HG03354 (cell line): ENCODE results near the gene CLEC4E.
"Not testable (repeated sequence)": the region's sequence is repeated elsewhere in the genome, so short reads cannot be mapped to it uniquely, and the experiment has no call there.

Experiments
- ATAC-seq: cut with Tn5 transposase; IDR thresholded peaks from one replicate; pipeline ENCODE4 v1.9.1; 2021; ENCODE audit warnings: mild to moderate bottlenecking; ENCODE audit not compliant: unreplicated experiment, poor library complexity, severe bottlenecking

CLEC4E gene, protein sequence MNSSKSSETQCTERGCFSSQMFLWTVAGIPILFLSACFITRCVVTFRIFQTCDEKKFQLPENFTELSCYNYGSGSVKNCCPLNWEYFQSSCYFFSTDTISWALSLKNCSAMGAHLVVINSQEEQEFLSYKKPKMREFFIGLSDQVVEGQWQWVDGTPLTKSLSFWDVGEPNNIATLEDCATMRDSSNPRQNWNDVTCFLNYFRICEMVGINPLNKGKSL

DNA sequence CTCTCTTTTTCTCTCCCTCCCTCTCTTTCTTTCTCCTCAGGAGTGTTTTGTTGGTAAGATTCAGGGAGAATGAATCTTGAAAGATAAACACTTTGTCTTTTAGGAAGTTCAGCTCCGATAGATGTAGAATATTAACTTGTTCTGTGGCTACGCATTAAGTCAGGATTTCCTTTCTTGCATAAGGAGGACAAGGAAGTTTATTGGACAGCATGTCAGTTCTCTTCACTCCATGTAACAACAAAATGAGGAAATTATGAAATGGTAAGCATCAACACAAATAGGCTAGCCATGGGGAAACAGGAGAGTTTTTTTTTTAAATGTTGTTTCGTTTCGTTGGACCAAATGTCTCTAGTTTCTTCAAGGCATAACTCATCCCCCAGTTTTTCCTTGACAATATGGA, at the start of gene CLEC4E:
Gene CLEC4E, minus strand, starts transcription at position 75 of the 400 bp plus-strand sequence. CDS start 108 bp downstream, outside the sequence.
- not testable (repeated sequence) for ATAC-seq

DNA sequence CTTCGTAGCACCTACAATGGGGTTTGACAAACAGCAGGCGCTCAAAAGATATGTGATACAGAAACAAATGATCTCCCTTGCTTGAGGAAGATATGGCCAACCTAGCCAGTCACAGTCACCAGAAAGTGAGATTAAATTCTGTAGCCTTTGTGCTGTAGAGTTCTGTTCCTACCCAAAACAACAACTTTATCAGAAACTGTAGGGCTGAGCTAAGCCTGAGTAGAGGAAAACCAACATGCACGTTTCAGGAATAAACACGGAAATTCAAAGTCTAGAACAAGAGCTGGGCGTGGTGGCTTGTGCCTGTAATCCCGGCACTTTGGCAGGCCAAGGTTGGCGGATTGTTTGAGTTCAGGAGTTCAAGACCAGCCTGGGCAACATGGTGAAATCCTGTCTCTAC, 49.0 kb upstream of the CLEC4E start:
- no peak for ATAC-seq

DNA sequence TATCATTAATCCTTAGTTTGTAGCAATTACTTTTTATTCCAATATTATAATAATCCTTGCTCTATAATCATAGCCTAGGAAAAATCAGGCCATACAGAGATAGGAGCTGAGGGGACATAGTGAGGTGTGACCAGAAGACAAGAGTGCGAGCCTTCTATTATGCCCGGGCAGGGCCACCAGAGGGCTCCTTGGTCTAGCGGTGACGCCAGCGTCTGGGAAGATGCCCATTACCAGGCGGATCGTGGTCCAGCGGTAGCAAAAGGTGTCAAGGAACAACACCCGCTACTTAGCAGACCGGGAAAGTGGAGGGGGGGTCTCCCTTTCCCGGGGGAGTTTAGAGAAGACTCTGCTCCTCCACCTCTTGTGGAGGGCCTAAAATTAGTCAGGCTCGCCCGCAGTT, 43.8 kb upstream of the CLEC4E start:
- ATAC-seq, result not testable (repeated sequence)

DNA sequence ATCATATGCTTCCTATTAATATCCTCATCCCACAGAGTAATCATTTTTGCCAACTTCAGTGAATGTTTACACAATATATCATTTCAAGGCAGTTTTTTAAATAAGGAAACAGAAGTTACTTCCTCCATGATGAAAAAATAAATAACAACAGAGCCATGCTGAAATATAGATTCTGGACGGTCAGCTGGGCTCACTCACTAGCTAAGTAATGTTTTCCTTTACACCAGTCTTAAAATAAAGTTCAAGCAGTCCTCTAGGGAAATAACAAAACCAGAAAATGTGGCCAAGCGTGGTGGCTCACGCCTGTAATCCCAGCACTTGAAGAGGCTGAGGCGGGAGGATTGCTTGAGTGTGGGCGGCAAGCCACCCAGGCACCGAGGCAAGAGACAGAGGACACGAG, 43.3 kb upstream of the CLEC4E start:
- no peak for ATAC-seq

DNA sequence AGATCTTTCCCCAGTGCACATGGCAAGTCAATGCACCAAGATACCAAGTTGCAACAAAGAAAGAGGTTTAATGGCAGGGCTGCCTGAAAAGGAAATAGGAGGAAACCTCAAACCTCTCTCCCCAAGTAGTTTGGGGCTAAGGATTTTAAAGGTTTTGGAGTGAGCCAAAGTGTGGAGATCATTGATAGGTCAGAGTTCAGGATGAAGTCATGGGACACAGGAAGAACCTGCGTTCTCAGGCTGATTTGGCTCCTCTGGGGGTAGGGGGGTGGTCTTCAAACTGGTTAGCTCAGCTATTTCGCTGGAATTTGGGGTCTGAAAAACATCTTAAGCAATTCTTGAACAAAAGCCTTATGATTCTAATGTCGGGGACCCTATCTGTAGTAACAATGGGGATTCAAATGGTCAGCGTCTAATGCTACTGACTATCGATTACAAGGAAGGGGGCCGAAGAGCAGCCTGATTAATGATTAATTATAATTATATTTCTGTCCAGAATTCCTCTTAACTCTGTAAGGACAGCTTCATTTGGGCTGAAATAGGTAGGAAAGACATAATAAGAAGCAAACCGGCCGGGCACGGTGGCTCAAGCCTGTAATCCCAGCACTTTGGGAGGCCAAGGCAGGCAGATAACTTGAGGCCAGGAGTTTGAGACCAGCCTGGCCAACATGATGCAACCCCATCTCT, 40.5 kb upstream of the CLEC4E start:
- ATAC-seq, result no peak

DNA sequence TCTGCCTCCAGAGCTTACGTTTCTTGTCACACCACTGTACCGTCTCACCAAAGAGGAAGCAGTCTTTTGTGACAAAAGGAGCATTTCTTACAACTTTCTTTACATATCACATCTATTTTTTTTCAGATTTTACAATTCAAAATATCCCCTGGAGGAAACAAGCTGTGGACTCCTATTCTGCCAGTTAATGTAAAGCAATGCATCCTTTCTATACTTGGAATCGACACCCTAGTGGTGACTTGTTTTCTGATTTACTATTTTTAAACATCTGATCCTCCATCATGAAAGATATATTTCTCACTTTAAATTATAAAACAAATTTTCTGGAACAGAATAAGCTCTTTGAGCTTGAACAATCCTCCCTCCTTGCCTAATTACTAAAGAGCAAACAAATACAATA, 37.2 kb upstream of the CLEC4E start:
- ATAC-seq, result no peak

DNA sequence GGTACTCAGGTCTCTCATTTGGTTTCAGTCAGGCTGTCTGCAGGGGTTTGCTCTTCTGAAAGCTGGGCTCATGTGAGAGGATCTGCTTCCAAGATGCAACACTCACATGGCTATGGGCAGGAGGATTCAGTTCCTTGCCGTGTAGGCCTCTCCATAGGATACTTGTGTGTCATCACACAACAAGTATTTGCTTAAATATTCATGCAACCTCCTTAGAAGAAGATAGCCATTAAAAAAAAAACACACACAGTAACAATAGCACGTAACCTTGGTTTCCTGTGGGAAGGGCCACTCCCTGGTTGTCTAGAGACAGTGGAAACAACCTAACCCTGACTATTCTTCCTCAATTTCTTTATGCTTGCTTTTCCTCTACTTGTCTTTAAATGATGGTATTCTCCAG, 31.8 kb upstream of the CLEC4E start:
- no peak for ATAC-seq

DNA sequence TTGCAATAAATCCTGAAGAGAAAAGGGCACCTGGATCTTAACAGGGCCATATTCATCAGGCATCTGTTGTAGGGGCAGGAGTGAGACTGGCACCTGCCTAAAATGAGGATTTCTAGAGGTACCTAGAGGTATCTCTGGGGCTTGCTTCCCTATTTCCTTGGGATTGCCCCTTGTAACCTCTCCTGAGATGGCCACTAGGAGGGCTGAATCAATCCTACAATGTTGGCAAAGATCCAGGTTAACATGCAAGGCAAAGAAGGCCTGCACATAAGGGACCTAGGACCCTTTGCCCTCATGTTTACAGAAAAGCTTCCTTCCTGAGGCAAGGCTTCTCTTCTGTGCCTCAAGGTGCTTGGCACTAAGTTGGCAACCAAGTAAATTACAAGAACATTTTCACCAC, 25.8 kb upstream of the CLEC4E start:
- no peak for ATAC-seq

DNA sequence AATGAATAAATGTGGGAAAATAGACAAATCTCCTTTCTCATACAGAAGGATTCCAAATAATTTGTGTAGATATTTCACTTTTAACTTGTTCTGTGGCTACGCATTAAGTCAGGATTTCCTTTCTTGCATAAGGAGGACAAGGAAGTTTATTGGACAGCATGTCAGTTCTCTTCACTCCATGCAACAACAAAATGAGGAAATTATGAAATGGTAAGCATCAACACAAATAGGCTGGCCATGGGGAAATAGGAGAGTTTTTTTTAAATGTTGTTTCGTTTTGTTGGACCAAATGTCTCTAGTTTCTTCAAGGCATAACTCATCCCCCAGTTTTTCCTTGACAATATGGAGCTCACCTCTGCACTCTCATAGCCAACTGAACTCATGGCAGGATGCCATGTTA, 25.3 kb upstream of the CLEC4E start:
- not testable (repeated sequence) for ATAC-seq

DNA sequence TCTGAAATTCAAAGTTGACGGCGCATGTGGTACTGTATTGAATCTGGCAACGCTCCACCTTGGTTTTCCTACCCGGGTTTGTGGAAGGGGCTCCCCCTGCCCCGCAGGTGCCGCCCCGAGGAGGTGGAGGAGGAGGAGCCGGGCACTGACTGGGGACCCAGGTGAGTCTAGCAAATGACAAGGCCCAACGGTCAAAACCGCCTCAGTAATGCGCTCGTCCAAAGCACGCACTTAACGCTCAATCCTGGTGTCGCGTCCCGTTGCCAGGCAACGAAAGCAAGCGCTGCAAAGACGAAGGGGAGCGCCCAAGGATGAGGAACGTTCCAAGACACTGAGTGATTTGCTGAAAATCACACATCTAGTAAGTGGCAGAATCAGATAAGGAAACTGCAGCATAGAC, 24.0 kb upstream of the CLEC4E start:
- no peak for ATAC-seq

DNA sequence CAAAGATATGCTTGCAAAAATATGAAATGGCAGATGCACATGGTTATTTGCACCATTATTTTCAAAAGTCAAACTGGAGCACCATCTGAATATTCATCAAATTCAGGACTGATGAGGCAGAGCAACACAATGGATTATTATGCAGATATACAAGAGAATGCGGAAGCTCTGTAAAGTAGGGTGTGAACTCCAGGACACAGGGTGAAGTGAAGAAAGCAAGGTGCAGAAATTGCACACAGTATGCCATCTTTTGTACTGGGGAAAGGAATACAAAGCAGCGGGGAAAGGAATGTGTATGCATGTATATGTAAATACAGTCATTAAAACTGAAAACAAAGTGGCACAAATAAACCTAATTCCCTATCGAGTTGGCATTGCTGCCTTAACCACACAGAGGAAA, 22.7 kb upstream of the CLEC4E start:
- ATAC-seq, result no peak

DNA sequence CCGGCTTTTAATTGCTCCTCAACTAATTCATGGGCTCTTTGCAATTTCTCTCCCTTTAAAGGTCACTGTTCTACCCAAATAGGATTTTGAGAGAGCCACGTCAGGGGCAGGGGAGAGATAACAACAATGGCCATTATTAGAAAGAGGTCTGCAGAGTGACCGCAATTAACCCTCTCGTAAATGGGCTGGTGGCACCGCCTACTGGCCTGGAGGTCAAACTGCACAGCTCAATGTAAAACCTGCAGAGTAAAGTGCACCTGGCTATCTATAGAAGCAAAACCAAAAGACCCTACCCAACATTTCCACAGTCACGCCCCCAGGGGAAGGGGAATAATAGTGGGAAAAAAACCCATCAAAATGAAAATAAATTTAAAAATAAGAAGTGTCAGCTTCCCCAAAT, 21.6 kb upstream of the CLEC4E start:
- ATAC-seq, result no peak

DNA sequence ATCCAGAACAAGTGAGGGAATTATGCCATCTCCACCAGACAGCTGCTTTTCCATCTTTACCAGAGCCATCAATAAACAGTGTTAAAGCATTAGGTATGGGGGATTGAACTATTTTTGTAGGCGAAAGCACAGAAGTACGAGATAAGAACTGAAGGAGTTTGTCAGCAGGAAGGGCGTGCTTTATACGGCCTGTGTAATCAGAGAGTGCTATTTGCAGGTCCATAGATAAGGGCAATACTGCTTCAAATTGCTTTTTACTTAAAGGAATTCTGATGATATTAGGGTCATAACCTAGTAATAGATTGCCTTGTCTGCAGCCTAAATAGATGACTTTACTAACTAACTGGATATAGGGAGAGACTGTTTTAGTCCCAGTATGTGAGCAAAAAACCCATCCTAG, 20.3 kb upstream of the CLEC4E start:
- no peak for ATAC-seq

DNA sequence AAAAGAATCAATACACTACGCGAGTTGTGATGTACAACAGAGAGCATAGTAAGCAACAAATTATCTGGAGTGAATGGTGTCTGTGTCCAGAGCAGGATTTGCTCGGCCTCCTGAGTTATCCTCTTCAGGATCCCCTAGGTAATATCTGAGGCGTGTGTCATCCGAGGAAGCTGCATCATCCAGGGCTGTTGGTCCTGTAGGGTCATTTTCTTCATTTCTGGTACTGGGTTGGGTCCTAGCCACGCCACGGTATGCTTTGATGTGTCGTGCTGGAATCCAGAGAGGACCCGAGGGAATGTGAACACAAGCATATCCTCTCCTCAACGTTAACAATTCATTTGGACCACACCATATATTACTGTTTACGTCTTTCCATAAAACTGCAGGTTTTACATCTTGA, 19.0 kb upstream of the CLEC4E start:
- no peak for ATAC-seq

DNA sequence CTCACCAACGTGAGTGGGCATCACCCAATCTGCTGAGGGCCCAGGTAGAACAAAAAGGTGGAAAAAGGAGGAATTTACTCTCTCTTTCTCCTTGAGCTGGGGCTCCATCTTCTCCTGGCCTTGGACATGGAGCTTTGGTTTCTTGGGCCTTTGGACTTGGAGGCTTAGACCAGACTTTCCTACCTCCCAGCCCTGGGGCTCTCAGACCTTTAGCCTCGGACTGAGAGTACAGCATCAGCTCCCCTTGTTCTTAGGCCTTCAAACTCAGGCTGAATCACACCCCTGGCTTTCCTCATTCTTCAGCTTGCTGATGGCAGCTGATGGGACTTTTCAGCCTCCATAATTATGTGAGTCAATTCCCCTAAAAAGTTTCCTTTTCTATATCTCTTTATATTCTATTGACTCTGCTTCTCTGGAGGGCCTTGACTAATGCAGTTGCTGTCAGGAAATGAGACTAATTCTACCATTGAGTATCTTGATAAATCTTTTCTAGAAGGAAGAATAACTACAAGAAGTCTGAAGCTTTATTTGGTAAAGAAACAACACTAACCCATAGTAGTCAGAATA, 15.9 kb upstream of the CLEC4E start:
- ATAC-seq, result no peak

DNA sequence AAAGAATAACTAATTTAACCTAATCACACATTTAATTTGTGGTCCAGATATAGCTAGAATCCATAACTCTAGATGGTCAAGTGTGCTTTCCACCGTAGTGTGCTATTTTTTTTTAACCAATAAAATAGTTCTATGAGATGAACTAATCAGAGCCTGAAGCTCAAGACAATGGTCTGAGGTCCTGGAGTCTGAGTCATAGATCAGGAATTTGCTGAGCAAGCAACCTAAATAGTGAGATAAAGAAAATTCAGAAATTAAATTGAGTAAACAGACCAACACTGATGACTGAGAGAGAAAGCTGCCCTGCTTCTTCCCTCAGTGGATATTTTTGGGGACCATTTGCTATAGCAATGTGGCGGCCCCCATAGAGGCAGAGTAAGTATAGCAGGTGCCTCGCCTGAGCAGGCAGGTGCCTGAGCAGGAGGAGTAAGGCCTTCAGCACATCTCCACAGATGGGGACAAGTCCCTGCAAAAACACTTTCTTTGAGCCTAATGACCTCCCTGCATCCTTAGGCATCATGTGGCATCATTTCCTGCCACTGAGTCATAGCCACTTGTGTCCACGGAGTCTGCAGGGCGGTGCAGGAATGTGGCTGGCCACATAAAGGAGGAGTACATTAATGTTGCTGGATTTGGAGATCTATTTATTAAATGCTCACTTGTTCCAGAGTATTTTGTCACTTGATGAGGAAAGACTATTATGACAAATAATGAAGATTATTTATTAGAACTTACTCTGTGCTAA, 13.9 kb upstream of the CLEC4E start:
- no peak for ATAC-seq

DNA sequence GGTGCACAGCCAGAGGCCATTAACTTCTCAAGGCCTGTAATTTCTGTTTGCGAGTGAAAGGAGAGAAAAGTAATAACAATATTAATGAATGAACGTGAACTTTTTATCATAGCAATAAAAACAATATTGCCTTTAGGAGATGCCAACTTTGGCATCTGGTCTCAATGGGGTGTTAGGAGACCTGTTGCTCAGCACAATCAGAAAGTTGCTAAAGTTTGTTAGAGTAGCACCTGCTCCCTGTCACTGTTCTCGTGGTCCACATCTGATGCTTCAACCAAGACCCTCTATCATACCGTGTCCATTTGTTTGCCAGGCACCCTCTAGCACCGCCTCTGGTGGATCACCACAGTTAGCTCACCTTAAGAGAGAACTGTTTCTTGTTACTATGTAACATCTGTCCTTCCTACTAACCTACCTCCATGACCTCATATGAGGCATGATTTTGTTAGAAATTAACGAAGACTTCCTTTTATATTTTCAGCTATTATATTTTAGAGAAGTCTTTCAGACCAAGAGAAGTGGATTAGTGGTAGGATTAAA, 12.5 kb upstream of the CLEC4E start:
- no peak for ATAC-seq

DNA sequence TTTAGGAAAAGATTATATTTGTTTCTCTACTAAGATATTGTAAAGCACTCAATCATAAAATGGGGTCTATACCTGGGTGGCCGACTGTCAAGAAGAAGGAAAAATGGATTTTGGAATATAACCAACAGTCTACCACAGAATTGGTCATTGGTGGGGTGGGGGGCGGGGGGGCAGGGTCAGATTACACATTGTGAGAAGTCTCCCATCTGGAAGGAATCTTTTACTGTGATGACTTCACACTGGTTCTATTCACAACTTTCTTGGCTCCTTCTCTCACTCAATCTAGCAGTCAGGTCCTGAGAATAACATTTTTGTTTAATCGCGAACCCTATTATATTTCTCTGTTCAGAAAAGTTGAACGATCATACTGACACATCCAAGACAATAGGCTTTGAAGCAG, 8.7 kb upstream of the CLEC4E start:
- no peak for ATAC-seq

DNA sequence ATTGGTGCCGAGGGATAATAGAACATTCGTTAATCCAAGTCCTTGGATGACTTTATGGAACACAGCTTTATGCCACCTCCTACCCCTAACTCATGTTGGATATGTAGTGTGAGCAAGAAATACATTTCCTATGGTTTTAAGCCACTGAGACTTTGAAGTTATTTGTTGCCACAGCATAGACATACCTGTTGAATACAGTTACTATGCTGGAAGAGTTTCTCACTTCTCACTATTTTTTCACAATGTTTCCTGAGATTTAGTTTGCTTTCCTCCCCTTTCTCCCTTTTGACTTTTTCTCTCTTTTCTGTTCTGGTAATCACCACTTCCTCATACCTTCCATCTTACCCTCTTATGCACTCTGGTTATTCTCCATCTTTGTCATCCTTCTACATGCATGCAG, 7.5 kb upstream of the CLEC4E start:
- ATAC-seq, result no peak

DNA sequence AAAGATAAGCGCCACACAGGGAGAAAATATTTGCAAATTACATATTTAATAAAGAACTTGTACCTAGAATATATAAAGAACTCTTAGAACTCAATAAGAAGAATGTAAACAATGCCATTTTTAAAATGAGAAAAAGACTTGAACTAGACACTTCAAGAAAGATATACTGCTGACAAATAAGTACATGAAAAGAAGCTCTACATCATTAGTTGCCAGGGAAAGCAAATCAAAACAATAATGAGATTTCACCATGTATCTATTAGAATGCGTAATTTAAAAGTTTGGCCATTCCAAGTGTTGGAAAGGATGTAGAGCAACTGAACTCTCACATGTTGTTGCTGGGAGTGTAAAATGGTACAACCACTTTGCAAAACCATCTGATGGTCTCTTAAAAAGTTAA, 6.9 kb upstream of the CLEC4E start:
- no peak for ATAC-seq

DNA sequence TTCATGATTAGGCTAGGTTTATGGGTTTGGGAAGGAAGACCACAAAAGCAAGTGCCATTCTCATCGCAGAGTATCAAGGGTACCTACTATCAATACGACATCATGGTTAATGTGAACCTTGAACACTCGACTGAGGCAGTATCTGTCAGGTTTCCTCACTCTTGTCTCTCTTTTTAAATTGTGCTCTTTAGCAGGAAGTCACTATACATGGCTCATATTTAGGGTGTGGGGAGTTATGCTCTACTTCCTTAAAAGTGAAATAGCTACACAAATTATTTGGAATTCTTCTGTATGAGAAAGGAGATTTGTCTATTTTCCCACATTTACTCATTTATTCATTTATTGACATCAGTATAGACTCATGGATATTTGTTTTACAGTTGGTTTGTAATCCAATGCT, 5.9 kb upstream of the CLEC4E start:
- ATAC-seq, result no peak
